ENCODE data around the gene CDCA8.
"Not testable (repeated sequence)": the region's sequence is repeated elsewhere in the genome, so short reads cannot be mapped to it uniquely, and the experiment has no call there.

CDCA8 gene

DNA sequence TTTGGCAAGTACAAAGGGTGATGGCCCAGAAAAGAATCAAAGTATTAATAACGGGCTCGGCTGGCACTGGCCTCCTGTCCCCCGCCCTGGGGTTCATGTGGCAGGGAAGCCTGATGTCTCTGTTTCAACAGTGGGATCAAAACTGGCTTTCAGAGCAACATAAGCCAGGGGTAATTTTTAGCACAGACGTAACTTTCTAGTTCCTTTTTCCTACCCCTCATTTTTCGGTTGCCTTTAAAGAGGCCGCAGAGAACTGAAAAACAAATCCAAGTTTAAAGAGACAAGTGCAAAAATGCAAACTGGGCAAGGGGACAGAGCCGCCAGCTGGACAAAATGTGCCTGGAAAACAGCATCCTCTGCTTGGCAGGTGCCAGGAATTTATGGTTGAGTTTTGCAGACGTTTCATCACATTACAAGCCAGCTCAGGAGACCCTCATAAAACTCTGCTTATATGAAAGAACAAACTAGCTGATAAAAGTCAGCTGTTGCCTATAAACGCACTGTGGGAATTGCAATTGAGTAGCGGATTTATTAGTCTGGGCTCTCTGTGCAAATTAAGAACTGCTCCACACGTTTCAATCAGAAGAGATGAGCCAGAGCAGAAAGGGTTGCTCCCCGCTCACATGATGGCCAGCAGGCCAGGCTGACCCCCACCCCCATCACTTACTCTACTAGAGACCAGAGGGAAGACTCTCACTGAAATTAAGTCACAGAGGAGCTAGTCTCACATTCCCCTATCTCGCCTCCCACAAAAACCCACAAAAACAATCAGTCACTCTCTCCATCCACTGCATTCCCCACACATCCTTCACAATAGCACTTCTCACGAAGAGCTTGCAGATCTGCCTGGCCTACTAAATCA, 15.8 kb upstream of the CDCA8 start:
- no peak for DNase-seq

DNA sequence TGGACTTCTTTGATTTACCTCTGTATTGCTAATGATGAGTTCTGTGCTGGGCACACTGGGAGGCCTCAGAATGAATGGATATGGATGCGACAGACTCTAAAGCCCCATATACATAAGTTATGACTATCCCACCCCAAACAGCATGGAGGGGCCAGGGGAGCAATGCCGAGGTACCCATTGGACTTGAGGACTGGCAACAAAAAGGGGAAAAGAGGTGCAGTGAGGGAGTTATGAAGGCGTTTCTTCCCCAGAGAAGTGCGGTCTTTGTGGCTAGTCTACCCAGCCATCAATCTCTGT, 15.2 kb upstream of the CDCA8 start:
- DNase-seq: no peak

DNA sequence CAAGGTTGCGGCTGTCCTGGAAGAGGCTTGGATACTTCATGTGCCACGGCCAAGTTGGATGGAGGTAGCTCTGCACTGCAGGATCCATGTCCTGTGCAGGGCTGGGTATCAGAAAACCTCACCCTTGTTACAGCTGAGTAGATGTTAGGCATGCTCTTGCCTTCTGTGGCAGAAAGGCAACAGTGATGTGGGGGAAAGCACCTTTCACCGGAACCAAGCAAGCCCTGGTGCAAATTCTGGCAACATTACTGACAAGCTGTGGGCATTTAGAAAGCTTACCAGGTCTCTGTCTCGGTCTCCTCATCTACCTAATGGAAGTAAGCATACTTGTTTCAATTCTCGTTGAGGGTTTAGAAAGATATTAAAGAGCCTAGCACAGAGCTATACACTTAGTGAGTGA, 14.5 kb upstream of the CDCA8 start:
- DNase-seq: no peak

DNA sequence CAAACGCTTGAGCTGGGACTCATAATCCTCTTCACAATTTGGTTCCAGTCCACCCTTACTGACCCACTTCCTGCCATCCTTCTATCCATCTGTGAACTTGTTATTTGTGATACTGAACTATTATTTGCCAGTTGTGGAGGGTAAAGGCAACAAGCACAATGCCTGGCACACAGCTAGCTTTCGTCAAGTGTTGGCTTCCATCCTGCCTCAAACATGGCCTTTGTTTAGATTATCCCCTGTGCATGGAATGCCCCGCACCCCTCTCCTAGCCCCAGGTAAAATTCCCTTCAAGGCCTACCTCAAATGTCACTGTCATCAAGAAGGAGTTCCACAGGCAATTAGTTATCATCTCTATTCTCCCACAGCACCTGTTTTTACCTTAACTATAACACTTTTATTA, 11.4 kb upstream of the CDCA8 start:
- no peak for DNase-seq

DNA sequence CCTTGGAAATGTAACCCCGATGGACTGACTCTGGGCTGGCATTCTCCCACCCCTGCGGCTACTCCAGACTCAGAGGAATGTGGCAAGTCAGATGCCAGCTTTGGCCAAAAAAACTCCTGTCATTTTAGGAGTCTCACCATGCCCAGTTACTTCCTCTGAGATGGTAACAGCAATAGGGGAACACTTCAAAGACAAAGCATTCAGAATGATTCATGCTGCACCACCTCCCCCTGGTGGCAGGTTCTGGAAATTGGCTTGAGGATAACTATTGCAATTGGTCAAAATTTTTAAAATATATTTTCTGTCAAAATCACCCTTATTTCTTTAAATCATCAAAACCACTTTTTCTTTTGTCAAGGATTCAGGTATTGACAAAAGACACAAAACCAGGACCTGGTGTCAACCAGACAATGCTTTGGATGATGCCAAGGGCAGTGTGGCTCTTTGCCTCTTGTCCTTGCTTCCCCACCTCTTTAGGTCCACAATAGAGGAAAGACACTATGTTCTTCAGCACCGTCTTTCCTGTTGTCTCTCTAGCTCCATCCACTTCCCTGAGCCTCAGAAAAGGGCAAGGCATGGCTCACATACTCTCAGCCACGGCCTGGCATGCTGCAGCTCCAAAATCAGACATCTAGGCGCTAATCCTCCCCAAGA, 9.9 kb upstream of the CDCA8 start:
- DNase-seq: peak; percentile 37

DNA sequence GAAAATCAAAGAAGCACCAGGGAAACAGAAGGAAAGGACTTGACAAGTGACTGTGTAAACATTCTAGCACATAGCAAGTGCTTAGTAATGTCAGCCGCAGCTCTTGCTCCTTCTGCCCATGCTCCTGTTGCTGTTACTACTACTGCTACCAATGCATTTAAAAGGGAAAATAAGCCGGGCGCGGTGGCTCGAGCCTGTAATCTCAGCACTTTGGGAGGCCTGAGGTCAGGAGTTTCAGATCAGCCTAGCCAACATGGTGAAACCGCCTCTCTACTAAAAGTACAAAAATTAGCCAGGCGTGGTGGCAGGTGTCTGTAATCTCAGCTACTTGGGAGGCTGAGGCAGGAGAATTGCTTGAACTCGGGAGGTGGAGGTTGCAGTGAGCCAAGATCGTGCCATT, 8.1 kb upstream of the CDCA8 start:
- DNase-seq: not testable (repeated sequence)

DNA sequence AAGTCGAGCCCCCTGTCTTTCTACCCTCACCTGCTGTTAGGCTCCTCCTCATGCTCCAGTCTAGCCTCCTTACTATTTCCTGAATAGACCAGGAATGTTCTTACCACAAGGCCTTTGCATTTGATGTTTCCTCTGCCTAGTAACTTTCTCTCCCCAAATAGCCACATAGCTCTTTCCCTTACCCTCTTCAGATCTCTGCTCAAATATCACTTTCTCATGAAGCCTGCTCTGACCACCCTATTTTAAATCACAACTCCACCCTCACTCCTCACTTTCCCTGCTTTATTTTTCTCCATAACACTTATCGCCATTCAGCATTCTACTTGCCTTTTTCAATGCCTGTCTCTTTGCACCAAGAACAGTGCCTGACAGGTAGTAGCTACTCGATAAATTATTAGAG, 6.6 kb upstream of the CDCA8 start:
- no peak for DNase-seq

DNA sequence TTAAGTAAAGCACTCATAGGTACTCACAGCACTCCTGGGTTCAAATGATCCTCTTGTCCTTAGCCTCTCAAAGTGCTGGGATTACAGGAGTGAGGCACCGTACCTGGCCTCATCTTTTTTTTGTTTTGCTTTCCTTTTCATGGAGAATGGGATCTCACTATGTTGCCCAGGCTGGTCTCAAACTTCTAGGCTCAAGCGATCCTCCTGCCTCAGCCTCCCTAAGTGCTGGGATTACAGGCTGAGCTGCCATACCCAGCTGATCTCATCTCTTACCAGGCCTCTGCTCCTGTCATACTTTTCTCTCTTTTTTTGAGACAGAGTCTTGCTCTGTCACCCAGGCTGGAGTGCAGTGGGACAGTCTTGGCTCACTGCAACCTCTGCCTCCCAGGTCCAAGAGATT, 4.6 kb upstream of the CDCA8 start:
- DNase-seq: not testable (repeated sequence)

DNA sequence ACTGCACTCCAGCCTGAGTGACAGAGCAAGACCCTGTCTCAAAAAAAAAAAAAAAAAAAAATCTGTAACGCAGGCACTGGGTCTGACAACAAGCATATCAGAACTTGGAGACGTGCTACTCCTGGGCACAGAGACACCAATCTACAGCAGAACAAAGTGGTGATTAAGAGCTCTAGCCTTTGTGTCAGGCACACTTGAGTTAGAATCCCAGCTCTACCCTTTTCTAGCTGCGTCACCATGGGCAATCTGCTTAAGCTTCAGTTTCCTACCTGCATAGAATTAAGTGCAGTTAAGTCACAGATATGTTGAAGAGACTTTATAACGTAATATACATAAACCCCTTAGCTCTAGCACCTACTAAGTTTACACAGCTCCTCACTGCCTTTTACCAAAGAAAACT, 3.4 kb upstream of the CDCA8 start:
- DNase-seq: no peak

DNA sequence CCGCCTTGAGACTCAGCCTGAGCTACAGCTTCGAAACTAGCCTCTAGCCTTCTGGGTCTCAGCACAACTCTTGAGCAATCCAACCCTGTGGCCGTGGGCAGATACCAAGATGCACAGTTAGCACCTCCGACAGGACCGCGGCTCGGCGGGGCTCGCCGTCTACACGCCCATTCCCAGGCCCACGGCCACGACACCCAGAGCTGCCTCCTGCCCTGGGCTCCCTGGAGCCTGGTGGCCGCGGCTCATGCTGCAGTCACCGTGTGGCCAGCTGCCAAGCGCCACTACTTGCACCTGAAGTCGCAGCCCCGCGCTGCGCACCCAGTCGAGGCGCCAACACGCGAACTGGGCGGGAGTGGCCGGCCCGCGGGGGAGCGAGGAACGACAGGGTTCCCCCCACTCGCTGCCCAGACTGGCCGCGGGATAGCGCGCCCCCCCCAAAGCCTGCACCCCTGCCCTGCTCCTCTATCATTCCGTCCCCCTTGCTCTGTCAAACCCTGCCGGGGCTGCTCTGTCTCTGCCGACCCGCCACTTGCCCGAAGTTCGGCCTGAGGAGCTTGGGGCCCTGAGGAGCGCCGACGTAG, 729 bp upstream of the CDCA8 start:
- no peak for DNase-seq

DNA sequence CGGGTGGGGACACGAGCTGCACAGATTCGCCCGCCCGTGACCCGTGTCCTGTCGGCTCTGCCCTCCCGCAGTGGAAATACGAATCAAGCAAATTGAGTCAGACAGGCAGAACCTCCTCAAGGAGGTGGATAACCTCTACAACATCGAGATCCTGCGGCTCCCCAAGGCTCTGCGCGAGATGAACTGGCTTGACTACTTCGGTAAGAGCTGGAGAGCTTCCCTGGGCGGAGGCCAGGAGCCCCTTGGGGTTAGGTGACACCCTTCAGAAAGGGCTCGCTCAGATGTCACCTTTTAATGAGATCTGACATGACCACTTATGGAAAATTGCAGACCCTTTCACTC, 489 bp downstream of the CDCA8 start:
- no peak for DNase-seq

DNA sequence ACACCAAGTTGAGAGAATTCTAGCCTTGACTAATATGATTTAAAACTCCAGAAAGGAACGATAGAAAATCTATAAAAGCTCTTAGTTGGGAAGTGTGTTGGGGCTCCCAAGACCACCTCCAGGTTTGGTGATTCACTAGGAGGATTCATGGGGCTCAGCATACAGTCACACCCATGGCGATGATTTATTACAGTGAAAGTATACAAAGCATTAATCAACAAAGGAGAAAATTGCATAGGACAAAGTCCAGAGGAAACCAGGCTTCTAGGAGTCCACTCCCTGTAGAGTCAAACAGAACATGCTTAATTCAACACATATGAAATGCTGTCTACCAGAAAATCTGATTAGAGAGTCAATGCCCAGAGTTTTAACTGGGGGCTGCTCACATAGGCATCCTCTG, 4.8 kb downstream of the CDCA8 start:
- no peak for DNase-seq

DNA sequence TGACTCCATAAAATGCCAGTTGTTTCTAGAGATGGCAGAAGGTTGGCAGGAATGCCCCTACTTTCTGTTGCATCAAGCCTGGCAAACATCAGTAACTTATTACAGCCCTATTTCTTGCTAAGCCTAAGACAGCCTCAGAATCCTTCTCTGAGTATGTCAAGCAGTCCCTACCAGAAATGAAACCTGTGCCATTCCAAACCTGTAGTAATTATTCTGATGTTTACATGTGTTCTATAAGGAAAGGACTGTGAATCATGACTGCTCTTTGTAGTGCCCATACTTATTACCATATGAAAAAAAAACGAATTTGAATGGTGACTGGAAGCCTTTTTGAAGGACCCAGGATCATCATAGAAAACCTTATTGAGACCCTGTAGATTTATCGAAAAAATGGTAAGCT, 5.4 kb downstream of the CDCA8 start:
- DNase-seq: no peak

DNA sequence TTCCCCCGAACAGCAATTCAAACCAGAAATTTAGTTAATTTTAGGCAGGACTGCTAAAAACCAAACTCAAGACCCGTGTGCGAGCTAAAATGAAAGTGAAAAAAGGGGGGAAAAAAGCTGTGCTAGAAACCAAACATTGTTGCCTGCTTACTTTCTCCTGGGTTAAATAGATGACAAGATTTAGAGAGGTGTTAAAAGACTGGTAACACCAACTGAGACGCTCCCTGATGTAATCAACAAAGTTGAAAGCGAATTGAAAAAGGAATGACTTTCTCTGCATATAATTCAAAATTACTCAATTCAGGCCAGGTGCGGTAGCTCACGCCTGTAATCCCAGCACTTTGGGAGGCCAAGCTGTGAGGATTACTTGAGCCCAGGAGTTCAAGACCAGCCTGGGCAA, 6.8 kb downstream of the CDCA8 start:
- DNase-seq: no peak

DNA sequence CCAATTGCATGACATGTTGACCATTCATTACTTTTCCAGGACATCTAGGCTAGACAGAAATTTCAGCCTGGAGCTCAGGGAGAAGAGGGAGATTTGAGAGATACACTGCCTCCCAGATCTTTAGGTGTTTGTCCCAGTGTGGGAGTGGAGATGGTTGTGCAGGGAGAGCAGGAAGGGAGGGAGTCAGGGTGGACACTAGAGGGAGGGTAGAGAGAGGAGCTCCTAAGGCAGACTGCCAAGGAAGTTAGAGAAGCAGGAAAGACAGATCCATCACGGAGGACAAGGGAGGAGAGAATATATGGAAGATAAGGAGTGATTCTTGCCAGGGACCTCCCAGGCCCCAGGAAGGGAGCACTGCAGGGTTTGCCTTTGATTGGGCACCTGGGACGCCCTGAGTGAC, 8.7 kb downstream of the CDCA8 start:
- no peak for DNase-seq

DNA sequence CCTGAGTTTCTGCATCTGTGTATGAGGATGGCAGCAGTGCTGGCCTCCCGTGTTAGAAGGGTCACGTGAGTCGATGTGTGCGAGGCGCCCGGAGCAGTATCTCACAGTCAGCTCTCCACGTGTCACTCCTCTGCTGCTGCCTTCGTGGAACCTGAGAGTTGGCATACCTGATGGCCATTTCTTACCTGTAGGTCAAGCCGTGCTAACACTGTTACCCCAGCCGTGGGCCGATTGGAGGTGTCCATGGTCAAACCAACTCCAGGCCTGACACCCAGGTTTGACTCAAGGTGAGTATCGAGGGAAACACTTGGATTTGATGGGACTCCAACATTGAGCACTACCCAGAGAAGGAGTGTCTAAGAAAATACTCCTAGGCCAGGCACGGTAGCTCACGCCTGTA, 10.7 kb downstream of the CDCA8 start:
- DNase-seq: no peak

DNA sequence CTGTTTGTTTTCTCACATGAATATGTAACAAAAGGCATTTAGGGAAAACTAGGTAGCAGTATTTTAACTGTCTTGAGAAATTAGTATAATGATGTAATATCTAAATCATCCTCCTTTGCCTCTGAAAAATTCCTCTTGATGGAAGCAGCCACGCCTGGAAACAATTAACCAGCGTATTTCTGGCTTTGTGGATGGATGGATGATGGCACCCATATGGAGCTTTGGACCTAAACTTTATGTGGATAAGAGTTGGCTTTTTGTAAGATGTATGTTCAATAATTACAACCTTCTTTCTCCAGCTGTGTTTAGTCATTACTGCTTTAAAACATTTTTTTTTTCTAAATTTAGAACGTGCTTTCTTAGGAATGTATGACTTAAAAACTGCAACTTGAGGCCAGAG, 12.7 kb downstream of the CDCA8 start:
- no peak for DNase-seq

DNA sequence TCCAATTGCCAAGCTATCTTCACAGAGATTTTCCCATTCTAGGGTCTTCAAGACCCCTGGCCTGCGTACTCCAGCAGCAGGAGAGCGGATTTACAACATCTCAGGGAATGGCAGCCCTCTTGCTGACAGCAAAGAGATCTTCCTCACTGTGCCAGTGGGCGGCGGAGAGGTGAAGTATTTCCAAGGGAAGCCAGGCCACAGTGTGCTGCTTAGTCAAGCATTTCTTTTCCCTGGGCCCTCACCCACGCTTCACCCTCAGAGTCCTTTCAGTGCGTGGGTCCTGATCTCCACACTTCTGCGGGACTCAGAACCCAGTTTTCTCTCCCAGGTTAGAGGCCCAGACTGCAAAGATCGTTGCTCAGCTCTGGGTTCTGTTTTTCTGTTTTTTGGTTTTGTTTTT, 13.1 kb downstream of the CDCA8 start:
- DNase-seq: no peak

DNA sequence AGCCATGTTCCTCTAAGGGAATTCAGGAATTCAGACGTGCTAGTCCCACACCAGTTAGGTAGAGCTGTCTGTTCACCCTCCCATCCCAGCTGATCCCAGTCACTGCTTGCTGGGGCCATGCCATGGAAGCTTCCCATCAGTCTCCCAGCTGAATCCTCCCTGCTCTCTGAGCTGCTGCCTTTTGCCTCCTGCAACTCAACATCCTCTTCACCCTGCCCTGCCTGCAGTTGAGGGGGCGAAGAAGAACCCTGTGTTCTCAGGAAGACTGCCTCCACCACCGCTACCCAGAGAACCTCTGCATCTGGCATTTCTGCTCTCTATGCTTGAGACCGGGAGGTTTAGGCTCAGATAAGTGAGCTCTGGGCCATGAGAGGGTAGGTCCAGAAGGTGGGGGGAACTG, 16.2 kb downstream of the CDCA8 start:
- DNase-seq: no peak

DNA sequence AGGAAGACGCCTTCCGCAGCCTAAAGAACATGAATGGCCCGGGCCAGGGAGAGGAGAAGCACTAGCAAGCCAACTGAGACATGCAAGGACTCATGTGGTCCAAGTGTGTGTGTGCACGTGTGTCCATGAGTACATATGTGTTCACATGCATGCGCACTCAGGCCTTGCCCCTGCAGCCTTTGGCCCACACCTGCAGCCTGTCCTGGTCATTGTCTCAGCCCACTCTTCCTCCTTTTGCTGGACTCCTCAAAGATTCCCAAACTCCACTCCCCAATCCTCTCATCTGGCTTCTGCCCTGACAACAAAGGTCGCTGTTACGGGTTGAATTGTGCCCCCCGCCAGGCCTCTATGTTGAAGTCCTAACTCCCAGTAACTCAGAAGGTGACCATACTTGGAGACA, 21.9 kb downstream of the CDCA8 start:
- DNase-seq: no peak

DNA sequence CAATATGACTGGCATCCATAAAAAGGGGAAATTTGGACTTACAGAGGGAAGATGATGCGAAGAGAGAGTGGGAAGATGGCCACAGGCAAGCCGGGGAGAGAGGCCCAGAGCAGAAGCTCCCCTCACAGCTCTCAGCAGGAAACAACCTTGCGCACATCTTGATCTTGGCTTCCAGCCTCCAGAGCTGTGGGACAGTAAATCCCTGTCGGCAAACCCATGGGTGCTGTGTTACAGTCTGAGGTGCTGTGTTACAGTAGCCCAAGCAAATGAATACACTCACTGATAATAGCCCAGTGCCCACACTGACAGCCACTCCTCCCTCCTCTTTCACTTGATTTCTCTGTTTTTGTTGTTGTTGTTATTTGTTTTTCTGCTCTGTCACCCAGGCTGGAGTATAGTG, 22.4 kb downstream of the CDCA8 start:
- no peak for DNase-seq

DNA sequence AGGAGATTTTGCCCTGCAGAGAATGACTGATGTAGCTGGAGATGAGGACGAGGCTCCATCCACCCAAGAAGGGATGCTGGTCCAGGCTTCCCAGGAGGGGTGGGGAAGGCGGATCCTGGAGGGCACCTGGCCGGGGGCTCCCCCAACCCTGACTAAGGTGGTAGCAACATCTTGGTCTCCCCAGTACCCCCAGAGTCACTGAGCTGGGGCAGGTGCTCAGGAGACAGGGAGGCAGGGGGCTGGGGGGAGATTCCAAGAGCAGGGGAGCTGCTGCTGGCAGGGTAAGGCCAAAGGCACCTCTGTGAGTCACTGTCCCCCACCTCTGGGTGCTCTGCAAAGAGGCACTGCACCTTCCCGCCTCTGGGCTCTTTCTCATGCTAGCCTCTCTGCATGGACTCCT, 24.0 kb downstream of the CDCA8 start:
- DNase-seq: no peak

DNA sequence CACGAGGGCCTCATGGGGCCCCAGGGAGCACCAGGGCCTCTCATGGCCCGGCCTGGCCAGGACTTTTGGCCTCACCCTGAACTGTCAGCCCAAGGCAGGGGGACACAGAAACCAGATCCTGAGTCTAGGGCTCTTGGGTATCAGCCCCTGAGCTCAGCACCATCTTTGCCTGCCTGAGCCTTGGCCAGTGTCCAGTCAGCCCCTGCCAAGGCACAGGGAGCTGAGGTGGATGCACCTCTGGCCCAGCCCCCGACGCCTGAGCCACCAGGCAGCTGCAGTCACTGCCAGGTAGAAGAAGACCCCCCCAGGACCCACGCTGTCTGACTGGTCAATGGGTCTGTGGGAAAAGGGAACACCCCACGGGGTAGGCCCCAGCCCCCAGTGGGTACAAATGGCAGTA, 25.3 kb downstream of the CDCA8 start:
- DNase-seq: no peak

DNA sequence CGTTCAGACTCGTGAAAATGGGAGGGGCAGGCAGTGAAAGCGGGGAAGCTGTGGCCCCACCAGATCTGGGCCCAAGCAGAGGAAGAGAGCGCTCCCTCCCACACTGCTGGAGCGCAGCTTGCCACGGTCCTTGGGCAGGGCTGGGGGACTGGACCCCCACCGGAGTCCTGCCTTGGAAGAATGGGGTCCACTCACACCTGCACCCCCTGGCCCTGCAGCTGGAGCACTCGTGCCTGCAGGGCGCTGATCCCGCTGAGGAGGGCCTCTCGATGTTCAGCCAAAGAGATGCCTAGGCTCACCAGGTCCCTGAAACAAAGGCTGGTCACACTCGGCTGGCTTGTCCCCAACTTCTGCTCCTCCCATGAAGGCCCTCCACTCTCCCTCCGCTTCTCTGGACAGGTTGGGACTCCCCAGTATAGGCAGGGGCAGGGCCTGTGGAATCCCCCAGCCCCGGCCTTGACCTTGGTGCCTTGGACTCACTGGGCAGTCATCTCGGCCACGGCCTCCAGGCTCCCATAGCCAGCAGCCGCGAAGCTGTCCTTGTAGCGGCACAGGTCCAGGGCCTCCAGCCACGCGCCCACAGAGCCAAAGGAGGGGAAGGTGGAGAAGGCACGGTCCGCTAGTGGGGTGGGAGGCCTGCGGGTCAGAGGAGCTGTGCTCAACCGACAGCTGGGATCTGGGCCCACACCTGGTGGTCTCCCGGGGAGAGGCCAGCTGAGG, 26.0 kb downstream of the CDCA8 start:
- no peak for DNase-seq

Data from NCI-H1694 treated with DMSO at 0.1 percent for 48 hours (cell line).